Loucy (cell line): ENCODE results near the gene MAN2C1.
"Not testable (repeated sequence)": the region's sequence is repeated elsewhere in the genome, so short reads cannot be mapped to it uniquely, and the experiment has no call there.

Source experiments
- EZH2phosphoT487 ChIP-seq: fragments of 200-600 bp; IDR thresholded peaks from 2 replicates; pipeline ENCODE4 v1.6.1; 2018; ENCODE audit warnings: antibody characterized with exemption, mild to moderate bottlenecking, moderate library complexity, borderline replicate concordance
- TF ChIP-seq, protein P1 (sequence below): fragments of 200-600 bp; sonication (generic); conservative IDR thresholded peaks from 2 replicates; pipeline ENCODE4 v1.5.1; 2014; ENCODE audit warnings: mild to moderate bottlenecking, antibody characterized with exemption, low read length

DNA sequence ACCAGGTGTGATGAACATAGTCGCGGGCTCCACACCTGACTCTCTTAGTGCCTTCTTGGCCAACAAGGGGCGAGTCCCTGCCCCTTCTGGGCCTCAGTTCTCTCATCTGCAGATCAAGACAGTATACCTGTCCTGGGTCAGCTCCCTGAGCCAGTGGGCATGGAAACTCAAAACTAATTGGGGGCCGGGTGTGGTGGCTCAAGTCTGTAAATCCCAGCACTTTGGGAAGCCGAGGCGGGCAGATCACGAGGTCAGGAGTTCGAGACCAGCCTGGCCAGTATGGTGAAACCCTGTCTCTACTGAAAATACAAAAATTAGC is 19.1 kb downstream of the MAN2C1 start:
- TF ChIP-seq, protein P1, sequence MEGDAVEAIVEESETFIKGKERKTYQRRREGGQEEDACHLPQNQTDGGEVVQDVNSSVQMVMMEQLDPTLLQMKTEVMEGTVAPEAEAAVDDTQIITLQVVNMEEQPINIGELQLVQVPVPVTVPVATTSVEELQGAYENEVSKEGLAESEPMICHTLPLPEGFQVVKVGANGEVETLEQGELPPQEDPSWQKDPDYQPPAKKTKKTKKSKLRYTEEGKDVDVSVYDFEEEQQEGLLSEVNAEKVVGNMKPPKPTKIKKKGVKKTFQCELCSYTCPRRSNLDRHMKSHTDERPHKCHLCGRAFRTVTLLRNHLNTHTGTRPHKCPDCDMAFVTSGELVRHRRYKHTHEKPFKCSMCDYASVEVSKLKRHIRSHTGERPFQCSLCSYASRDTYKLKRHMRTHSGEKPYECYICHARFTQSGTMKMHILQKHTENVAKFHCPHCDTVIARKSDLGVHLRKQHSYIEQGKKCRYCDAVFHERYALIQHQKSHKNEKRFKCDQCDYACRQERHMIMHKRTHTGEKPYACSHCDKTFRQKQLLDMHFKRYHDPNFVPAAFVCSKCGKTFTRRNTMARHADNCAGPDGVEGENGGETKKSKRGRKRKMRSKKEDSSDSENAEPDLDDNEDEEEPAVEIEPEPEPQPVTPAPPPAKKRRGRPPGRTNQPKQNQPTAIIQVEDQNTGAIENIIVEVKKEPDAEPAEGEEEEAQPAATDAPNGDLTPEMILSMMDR = not testable (repeated sequence)
- not testable (repeated sequence) for TF ChIP-seq EZH2phosphoT487
